IMR-90 (cell line): ENCODE data around the gene NCAPH2. TPM values are rescaled to one million over a fixed set of nuclear protein-coding genes. Genes with fewer than 3 reads are reported as not detected.

Experiments
- ATAC-seq: fragments of 200-7000 bp; cut with Tn5 transposase; 2 replicates; pipeline ENCODE4 v1.9.1; 2020; ENCODE audit warnings: low read depth, mild to moderate bottlenecking, moderate library complexity
- BruUV-seq: library from RNA; stranded (reverse); fragments of 400-500 nt; replicated peaks from 2 replicates; lab custom pipeline; 2021; lab: Mats Ljungman, UMichigan
- CTCF ChIA-PET: fragments of 300-600 bp; formaldehyde crosslinking; extraction: SDS; loops from one replicate; lab custom pipeline; 2021; ENCODE audit warnings: antibody characterized with exemption; lab: Yijun Ruan, JAX
- POLR2A ChIA-PET: fragments of 300-600 bp; sonication (Branson Sonifier 250); formaldehyde crosslinking; loops from one replicate; lab custom pipeline; 2022; ENCODE audit warnings: antibody characterized with exemption; ENCODE audit not compliant: unreplicated experiment; lab: Charles Lee
- DNase-seq: peaks from one replicate; pipeline ENCODE4 v3.0.0; 2013
- H2AFZ ChIP-seq: replicated peaks from 2 replicates; pipeline ENCODE3; 2013; ENCODE audit warnings: low read length, mild to moderate bottlenecking; ENCODE audit not compliant: poor library complexity
- H2AK5ac ChIP-seq: 2 replicates; pipeline ENCODE4 v1.6.1; 2013; ENCODE audit warnings: low read depth, low read length, inconsistent platforms
- H2AK9ac ChIP-seq: replicated peaks from 2 replicates; pipeline ENCODE3; 2013; ENCODE audit warnings: mild to moderate bottlenecking, low read depth, low read length, moderate library complexity; ENCODE audit not compliant: poor library complexity
- H2BK120ac ChIP-seq: 2 replicates; pipeline ENCODE4 v1.6.1; 2013; ENCODE audit warnings: low read depth, low read length, inconsistent platforms
- H2BK15ac ChIP-seq: 3 replicates; pipeline ENCODE4 v1.6.1; 2013; ENCODE audit warnings: low read depth, low read length, inconsistent platforms
- H2BK20ac ChIP-seq: 2 replicates; pipeline ENCODE4 v1.6.1; 2013; ENCODE audit warnings: low read depth, mild to moderate bottlenecking, inconsistent platforms, low read length, moderate library complexity
- H2BK5ac ChIP-seq: 2 replicates; pipeline ENCODE4 v1.6.1; 2013; ENCODE audit warnings: mild to moderate bottlenecking, low read depth, low read length, inconsistent platforms; ENCODE audit not compliant: poor library complexity, severe bottlenecking
- H3K14ac ChIP-seq: replicated peaks from 2 replicates; pipeline ENCODE4 v1.6.1; 2013; ENCODE audit warnings: low read depth, low read length, inconsistent platforms
- H3K18ac ChIP-seq: 2 replicates; pipeline ENCODE4 v1.6.1; 2013; ENCODE audit warnings: low read depth, low read length, control low read depth
- H3K23ac ChIP-seq: 2 replicates; pipeline ENCODE4 v1.6.1; 2013; ENCODE audit warnings: low read depth, low read length, inconsistent platforms
- H3K27ac ChIP-seq: 2 replicates; pipeline ENCODE4 v1.5.1; 2013; ENCODE audit warnings: mild to moderate bottlenecking, control low read depth, low read length; ENCODE audit not compliant: insufficient read depth
- H3K27me3 ChIP-seq: 2 replicates; pipeline ENCODE4 v1.6.1; 2013; ENCODE audit warnings: low read length; ENCODE audit not compliant: control insufficient read depth, insufficient read depth
- H3K36me3 ChIP-seq: 2 replicates; pipeline ENCODE4 v1.6.1; 2013; ENCODE audit warnings: low read length, mixed read lengths; ENCODE audit not compliant: control insufficient read depth, insufficient read depth
- H3K4ac ChIP-seq: 2 replicates; pipeline ENCODE4 v1.6.1; 2013; ENCODE audit warnings: low read depth, low read length, inconsistent platforms
- H3K4me1 ChIP-seq: 2 replicates; pipeline ENCODE4 v1.6.1; 2013; ENCODE audit warnings: low read length, mixed read lengths; ENCODE audit not compliant: control insufficient read depth, insufficient read depth
- H3K4me2 ChIP-seq: 2 replicates; pipeline ENCODE4 v1.6.1; 2013; ENCODE audit warnings: low read depth, mild to moderate bottlenecking, control low read depth, low read length, moderate library complexity
- H3K4me3 ChIP-seq: 2 replicates; pipeline ENCODE4 v1.5.1; 2013; ENCODE audit warnings: low read depth, mild to moderate bottlenecking, control low read depth, low read length, moderate library complexity; ENCODE audit not compliant: insufficient read depth
- H3K56ac ChIP-seq: 2 replicates; pipeline ENCODE4 v1.6.1; 2013; ENCODE audit warnings: low read length, inconsistent platforms; ENCODE audit not compliant: insufficient read depth; ENCODE audit errors: extremely low read depth
- H3K79me1 ChIP-seq, 2 experiments: 2 replicates each; pipeline ENCODE4 v1.6.1; 2013; ENCODE audit warnings: low read length in 2 of 2, inconsistent platforms in 1 of 2, low read depth in 1 of 2
- H3K9ac ChIP-seq: 2 replicates; pipeline ENCODE4 v1.6.1; 2013; ENCODE audit warnings: low read depth, low read length, control low read depth
- H3K9me1 ChIP-seq: 2 replicates; pipeline ENCODE4 v1.6.1; 2013; ENCODE audit warnings: low read length, inconsistent platforms; ENCODE audit not compliant: insufficient read depth
- H3K9me3 ChIP-seq: 2 replicates; pipeline ENCODE4 v1.6.1; 2013; ENCODE audit warnings: low read length; ENCODE audit not compliant: control insufficient read depth, insufficient read depth
- H4K20me1 ChIP-seq: 2 replicates; pipeline ENCODE4 v1.6.1; 2013; ENCODE audit warnings: low read length, inconsistent platforms; ENCODE audit not compliant: insufficient read depth
- H4K5ac ChIP-seq: 2 replicates; pipeline ENCODE4 v1.6.1; 2013; ENCODE audit warnings: mild to moderate bottlenecking, low read depth, low read length, control low read depth
- H4K8ac ChIP-seq, 2 experiments: 2 replicates each; pipeline ENCODE4 v1.6.1; 2013; ENCODE audit warnings: low read depth in 2 of 2, low read length in 2 of 2, control low read depth in 1 of 2, inconsistent platforms in 1 of 2
- H4K91ac ChIP-seq: 2 replicates; pipeline ENCODE4 v1.6.1; 2013; ENCODE audit warnings: low read depth, low read length, inconsistent platforms; ENCODE audit not compliant: insufficient read depth
- CEBPB ChIP-seq: IDR thresholded peaks from 2 replicates; pipeline ENCODE4 v1.6.1; 2012; ENCODE audit warnings: low read depth, low read length, improper control_type of control experiment
- ELK1 ChIP-seq: fragments of 150-350 bp; IDR thresholded peaks from 2 replicates; pipeline ENCODE4 v1.6.1; 2016; ENCODE audit warnings: low read depth, mild to moderate bottlenecking, low read length, moderate library complexity, borderline replicate concordance
- MXI1 ChIP-seq: IDR thresholded peaks from 2 replicates; pipeline ENCODE4 v1.6.1; 2012; ENCODE audit warnings: low read depth, mild to moderate bottlenecking, low read length, moderate library complexity, borderline replicate concordance
- POLR2A ChIP-seq: IDR thresholded peaks from 2 replicates; pipeline ENCODE4 v1.6.1; 2012; ENCODE audit warnings: mild to moderate bottlenecking, low read depth, low read length
- RAD21 ChIP-seq: IDR thresholded peaks from 2 replicates; pipeline ENCODE4 v1.6.1; 2012; ENCODE audit warnings: low read length, improper control_type of control experiment
- WGBS, 2 experiments: methylation state at CpG; one replicate each; pipeline versions ENCODE4 v1.1.5 to v1.1.7; 2013; ENCODE audit warnings: missing lambda C conversion rate in 2 of 2; ENCODE audit not compliant: insufficient read length in 1 of 2; ENCODE audit errors: extremely low coverage in 2 of 2; 5-methylcytosine and 5-hydroxymethylcytosine counted together
- dilution Hi-C: fragments of 300-500 bp; cut with HindIII; formaldehyde crosslinking; loops from one replicate; pipeline ENCODE4 v1.14.3; 2018; ENCODE audit warnings: low sequenced_read_pairs; ENCODE audit not compliant: unreplicated experiment
- in situ Hi-C: fragments of 300-500 bp; cut with MboI; formaldehyde crosslinking; loops from 3 replicates; pipeline ENCODE4 v1.14.3; 2019; ENCODE audit warnings: low sequenced_read_pairs, inconsistent platforms, mixed read lengths
- intact Hi-C: fragments of 100-400 bp; cut with micrococcal nuclease; formaldehyde crosslinking; loops from 2 replicates; pipeline ENCODE4 v1.10.0; 2022
- polyA plus RNA-seq, 3 experiments: library from polyadenylated mRNA; depleted of rRNA; stranded (reverse); fragments of >200 nt; gene quantifications; 2 replicates each; pipeline ENCODE4 v1.2.3, GENCODE V29; 2012; ENCODE audit warnings: low replicate concordance in 1 of 3
- total RNA-seq: library from RNA; depleted of rRNA; stranded (reverse); fragments of >200 nt; gene quantifications from 2 replicates; pipeline ENCODE4 v1.2.3, GENCODE V29; 2012

Gene NCAPH2
- total and polyA plus RNA-seq, 2 of the 4 experiments (the other 2 are of a cell fraction), result 30.2 to 38.5 TPM

- TF ChIP-seq MXI1 (no peak), POLR2A (no peak)
These were observed 55.6 kb downstream of the NCAPH2 start (continued) for GRCh38 chr22:50563413-50564160.

- no TSS peak for BruUV-seq
- H2BK5ac ChIP-seq, result no peak overlapping the region
- in situ Hi-C loops, result no loop called here
- no peak overlapping the region for H2AK9ac ChIP-seq
- H3K23ac ChIP-seq, result no peak overlapping the region
- H3K36me3 ChIP-seq, result no peaks in the 10 kb centered on the region
- dilution Hi-C loops, result no loop called here
- peaks cover 19% of the 10 kb centered on the region; the same call in 1 of the 2 replicates for H3K27me3 ChIP-seq
- H3K9me3 ChIP-seq, result no peaks in the 10 kb centered on the region
- H3K56ac ChIP-seq, result no peak overlapping the region
- H3K4me3 ChIP-seq, result no peak overlapping the region
- H3K9me1 ChIP-seq, result 0 out of 2 replicates have a peak, but pooled peaks cover 4% of the 10 kb centered on the region
- no peak overlapping the region for H4K5ac ChIP-seq
- H2BK20ac ChIP-seq, result no peak overlapping the region
- no peak overlapping the region for H3K4ac ChIP-seq
- no peak overlapping the region for H4K91ac ChIP-seq
- H2BK120ac ChIP-seq, result no peak overlapping the region
- no peaks in the 10 kb centered on the region for H4K20me1 ChIP-seq
- H4K8ac ChIP-seq, result no peak overlapping the region
- ATAC-seq (no peak), DNase-seq (no peak)
- ChIA-PET POLR2A (no interaction called here), CTCF (interaction anchor here (0.5 kb wide), 1 partner anchor 166 kb away, joined by 3 read pairs; no protein-coding TSS in a partner anchor)
- H2AK5ac ChIP-seq, result no peak overlapping the region
- no peak overlapping the region for H2AFZ ChIP-seq
- H3K14ac ChIP-seq, result no peak overlapping the region
- H3K4me1 ChIP-seq, result no peaks in the 10 kb centered on the region
- H3K79me1 ChIP-seq, result no peaks in the 10 kb centered on the region
- TF ChIP-seq CEBPB, result no peak
- no peak for TF ChIP-seq RAD21
- no peak for TF ChIP-seq ELK1
- H3K27ac ChIP-seq, result no peak overlapping the region
- no peak overlapping the region for H3K18ac ChIP-seq
- no peak overlapping the region for H3K4me2 ChIP-seq
- intact Hi-C loops, result no loop called here
- no peak overlapping the region for H2BK15ac ChIP-seq
- no peak overlapping the region for H3K9ac ChIP-seq
- 88% methylated on average over 7 of the region's 11 CpGs; no CpG with 5 or more reads in 1 of the 2 experiments for WGBS, 2 experiments
These were observed 56.3 kb downstream of the NCAPH2 start for GRCh38 chr22:50564289-50564688.
